Suprapubic skin (tissue), 4 donors: ENCODE data around the gene GRIN2B. TPM values are rescaled to one million over a fixed set of nuclear protein-coding genes. Genes with fewer than 3 reads are reported as not detected.

Experiments used
- DNase-seq, 2 donors: peaks; one replicate each; pipeline ENCODE4 v3.0.0-alpha.2; 2019; ENCODE audit warnings: low spot score in 2 of 2
- H3K27ac ChIP-seq: fragments of 200-600 bp; sonication (generic); one replicate; pipeline ENCODE4 v1.5.1; 2019
- H3K27me3 ChIP-seq: fragments of 200-600 bp; sonication (generic); one replicate; pipeline ENCODE4 v1.5.1; 2019
- H3K36me3 ChIP-seq: fragments of 200-600 bp; sonication (generic); one replicate; pipeline ENCODE4 v1.5.1; 2019
- H3K4me1 ChIP-seq: fragments of 200-600 bp; sonication (generic); one replicate; pipeline ENCODE4 v1.5.1; 2019
- H3K4me3 ChIP-seq: fragments of 200-600 bp; sonication (generic); one replicate; pipeline ENCODE4 v1.5.1; 2019; ENCODE audit warnings: mild to moderate bottlenecking
- H3K9me3 ChIP-seq: fragments of 200-600 bp; sonication (generic); one replicate; pipeline ENCODE4 v1.5.1; 2019
- EP300 ChIP-seq: sonication (generic); formaldehyde crosslinking; IDR thresholded peaks from one replicate; pipeline ENCODE4 v1.6.1; 2017; ENCODE audit warnings: antibody characterized with exemption
- POLR2A ChIP-seq, 2 donors: fragments of 450-650 bp; IDR thresholded peaks; one replicate each; pipeline ENCODE4 v1.6.1; 2017; ENCODE audit warnings: antibody characterized with exemption in 2 of 2, mild to moderate bottlenecking in 2 of 2, moderate library complexity in 2 of 2
- POLR2AphosphoS5 ChIP-seq, 3 donors: sonication (generic); formaldehyde crosslinking; IDR thresholded peaks; one replicate each; pipeline ENCODE4 v1.6.1; 2017; ENCODE audit warnings: antibody characterized with exemption in 3 of 3
- WGBS: methylation state at CpG from one replicate; pipeline ENCODE4 v1.1.5; 2018; 5-methylcytosine and 5-hydroxymethylcytosine counted together
- total RNA-seq, 4 donors: library from RNA; depleted of rRNA; stranded (reverse); fragments of >200 nt; gene quantifications; one replicate each; pipeline ENCODE4 v1.1.0, GENCODE V29; 2016
- TF ChIP-seq, protein P1 (sequence below), 2 donors: fragments of 200-600 bp in 1 of 2; fragments of 450-650 bp in 1 of 2; sonication (generic) in 1 of 2; IDR thresholded peaks; one replicate each; pipeline ENCODE4 v1.5.1; 2016 to 2019; ENCODE audit warnings: antibody characterized with exemption in 2 of 2, mild to moderate bottlenecking in 1 of 2, moderate library complexity in 1 of 2

The GRIN2B gene
- under 1 TPM in 3 of 4 donors, not detected in 1; 0.04 to 0.26 (median 0.08) TPM for total RNA-seq

DNA sequence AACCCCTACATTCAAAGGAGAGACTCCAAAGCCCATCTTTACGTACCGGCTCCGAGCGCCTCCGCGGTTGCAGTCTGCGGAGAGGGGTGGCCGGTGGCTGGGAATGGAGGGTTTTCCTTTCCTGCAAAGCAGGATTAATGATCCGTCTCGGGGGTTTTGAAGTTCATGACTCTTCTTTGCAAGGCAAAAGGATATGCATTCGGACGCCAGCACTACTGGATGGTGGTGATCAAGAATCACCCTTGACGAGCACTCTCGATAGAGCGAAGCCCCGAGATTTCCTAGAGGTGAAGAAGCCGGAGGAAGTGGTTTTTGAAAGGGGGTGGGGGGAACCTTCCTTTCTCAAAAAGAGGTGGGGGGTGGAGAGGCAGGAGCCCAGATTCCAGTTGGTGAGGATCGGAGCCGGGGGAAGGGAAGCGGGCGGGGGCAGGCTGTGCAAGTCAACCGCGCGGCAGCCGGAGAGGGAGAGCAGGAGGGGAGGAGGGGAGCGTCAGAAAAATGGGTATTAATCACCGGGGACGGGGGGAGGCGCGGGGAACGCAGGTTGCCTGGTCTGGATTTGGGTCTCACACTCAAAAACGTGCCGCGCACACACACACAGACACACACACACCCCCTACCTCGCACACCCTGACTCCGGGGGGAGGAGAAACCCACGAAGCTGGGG lies at the start of gene GRIN2B:
TSS of gene GRIN2B (minus strand) at position 307 of the 667 bp plus-strand sequence. CDS start 115,394 bp downstream, outside the sequence.
- no peak for DNase-seq
- Histone ChIP-seq H3K4me1 (peaks cover 17% of the 10 kb centered on the region), H3K9me3 (no peaks in the 10 kb centered on the region), H3K27me3 (peaks cover 79% of the 10 kb centered on the region), H3K4me3 (peak within 1 kb of the TSS; percentile 27), H3K36me3 (no peaks in the 10 kb centered on the region), H3K27ac (no peak within 1 kb of the TSS)
- TF ChIP-seq EP300 (no peak), POLR2AphosphoS5 (IDR thresholded peaks at IDR 0.05) (no peak), POLR2A (IDR thresholded peaks at IDR 0.05) (no peak)
- TF ChIP-seq, protein P1, sequence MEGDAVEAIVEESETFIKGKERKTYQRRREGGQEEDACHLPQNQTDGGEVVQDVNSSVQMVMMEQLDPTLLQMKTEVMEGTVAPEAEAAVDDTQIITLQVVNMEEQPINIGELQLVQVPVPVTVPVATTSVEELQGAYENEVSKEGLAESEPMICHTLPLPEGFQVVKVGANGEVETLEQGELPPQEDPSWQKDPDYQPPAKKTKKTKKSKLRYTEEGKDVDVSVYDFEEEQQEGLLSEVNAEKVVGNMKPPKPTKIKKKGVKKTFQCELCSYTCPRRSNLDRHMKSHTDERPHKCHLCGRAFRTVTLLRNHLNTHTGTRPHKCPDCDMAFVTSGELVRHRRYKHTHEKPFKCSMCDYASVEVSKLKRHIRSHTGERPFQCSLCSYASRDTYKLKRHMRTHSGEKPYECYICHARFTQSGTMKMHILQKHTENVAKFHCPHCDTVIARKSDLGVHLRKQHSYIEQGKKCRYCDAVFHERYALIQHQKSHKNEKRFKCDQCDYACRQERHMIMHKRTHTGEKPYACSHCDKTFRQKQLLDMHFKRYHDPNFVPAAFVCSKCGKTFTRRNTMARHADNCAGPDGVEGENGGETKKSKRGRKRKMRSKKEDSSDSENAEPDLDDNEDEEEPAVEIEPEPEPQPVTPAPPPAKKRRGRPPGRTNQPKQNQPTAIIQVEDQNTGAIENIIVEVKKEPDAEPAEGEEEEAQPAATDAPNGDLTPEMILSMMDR (IDR thresholded peaks at IDR 0.05) = no peak
- whole genome bisulfite sequencing = 2% methylated on average over 37 of the region's 37 CpGs

DNA sequence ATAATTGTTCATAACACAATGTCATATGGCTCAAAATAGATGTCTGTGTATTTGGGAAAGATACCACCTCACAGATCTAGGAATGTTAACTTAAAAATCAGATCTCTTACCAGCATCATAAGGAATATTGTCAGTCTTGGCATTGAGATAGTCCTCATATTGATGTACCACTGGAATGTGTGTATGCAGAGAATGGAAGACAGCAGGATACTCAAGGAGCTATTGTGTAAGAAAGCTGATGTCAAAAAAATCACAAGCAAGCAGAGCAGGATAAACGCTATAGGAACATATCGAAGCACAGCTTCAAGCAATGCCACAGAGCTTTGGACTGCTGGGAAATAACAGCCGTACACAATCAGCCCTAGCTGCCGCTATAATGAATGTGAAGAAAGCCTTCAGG lies 45.1 kb upstream of the GRIN2B start:
- H3K4me3 ChIP-seq = no peak overlapping the region
- WGBS = 84% methylated on average over 4 of the region's 4 CpGs

DNA sequence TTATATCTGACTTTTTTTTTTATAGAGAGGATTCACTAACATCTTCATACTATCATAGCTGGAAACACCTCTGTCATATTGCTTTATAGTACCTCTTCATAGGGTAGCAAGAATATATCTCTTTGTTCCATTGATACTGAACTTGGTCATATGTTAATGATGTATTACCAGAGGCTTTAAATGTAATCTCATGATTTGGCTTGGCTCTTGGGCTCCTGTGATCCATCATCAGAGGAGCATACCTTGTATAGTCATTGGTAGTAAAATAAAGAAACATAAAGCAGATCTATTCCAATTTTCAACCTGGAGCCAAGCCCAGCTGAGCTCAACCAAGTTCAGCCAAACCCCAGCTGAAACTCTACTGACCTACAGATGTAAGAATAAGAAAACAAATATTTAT lies 43.2 kb upstream of the GRIN2B start:
- Histone ChIP-seq H3K27ac (no peak overlapping the region), H3K9me3 (no peaks in the 10 kb centered on the region), H3K36me3 (no peaks in the 10 kb centered on the region), H3K4me3 (no peak overlapping the region), H3K4me1 (no peaks in the 10 kb centered on the region), H3K27me3 (no peaks in the 10 kb centered on the region)
- no peak for DNase-seq
- TF ChIP-seq POLR2AphosphoS5 (IDR thresholded peaks at IDR 0.05) (no peak), POLR2A (IDR thresholded peaks at IDR 0.05) (no peak), EP300 (no peak)
- TF ChIP-seq, protein P1 (IDR thresholded peaks at IDR 0.05) = no peak

More for the DNA sequence above, 45.1 kb upstream of the GRIN2B start:
- H3K27me3 ChIP-seq = no peaks in the 10 kb centered on the region
- H3K36me3 ChIP-seq = no peaks in the 10 kb centered on the region
- no peaks in the 10 kb centered on the region for H3K9me3 ChIP-seq
- DNase-seq = no peak
- TF ChIP-seq EP300 = no peak
- TF ChIP-seq, protein P1 (IDR thresholded peaks at IDR 0.05) = no peak
- no peak for TF ChIP-seq POLR2AphosphoS5 (IDR thresholded peaks at IDR 0.05)
- TF ChIP-seq POLR2A (IDR thresholded peaks at IDR 0.05) = no peak
- no peaks in the 10 kb centered on the region for H3K4me1 ChIP-seq
- H3K27ac ChIP-seq = no peak overlapping the region

DNA sequence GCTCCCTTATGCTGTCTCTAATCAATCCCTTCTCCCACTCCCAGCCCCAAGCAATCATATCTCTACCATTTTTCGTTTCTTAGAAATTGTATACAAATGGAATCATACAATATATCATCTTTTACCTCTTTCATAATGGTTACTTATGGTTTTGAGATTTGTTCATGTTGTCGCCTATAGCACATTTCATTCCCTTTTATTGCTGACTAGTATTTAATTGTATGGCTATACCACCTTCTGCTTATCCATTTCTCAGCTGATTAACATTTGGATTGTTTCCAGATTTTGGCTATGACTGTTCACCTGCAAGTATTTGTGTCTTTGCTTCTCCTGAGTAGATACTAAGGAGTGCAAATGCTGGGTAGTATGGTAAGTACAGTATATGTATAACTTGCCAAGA lies 36.7 kb upstream of the GRIN2B start:
- H3K27ac ChIP-seq = no peak overlapping the region
- 69% methylated on average over 2 of the region's 2 CpGs for WGBS
- no peak overlapping the region for H3K4me3 ChIP-seq
- no peaks in the 10 kb centered on the region for H3K9me3 ChIP-seq
- no peaks in the 10 kb centered on the region for H3K27me3 ChIP-seq
- DNase-seq = no peak
- H3K36me3 ChIP-seq = no peaks in the 10 kb centered on the region
- TF ChIP-seq, protein P1 (IDR thresholded peaks at IDR 0.05) = no peak
- no peak for TF ChIP-seq EP300
- TF ChIP-seq POLR2A (IDR thresholded peaks at IDR 0.05) = no peak
- TF ChIP-seq POLR2AphosphoS5 (IDR thresholded peaks at IDR 0.05) = no peak
- no peaks in the 10 kb centered on the region for H3K4me1 ChIP-seq

DNA sequence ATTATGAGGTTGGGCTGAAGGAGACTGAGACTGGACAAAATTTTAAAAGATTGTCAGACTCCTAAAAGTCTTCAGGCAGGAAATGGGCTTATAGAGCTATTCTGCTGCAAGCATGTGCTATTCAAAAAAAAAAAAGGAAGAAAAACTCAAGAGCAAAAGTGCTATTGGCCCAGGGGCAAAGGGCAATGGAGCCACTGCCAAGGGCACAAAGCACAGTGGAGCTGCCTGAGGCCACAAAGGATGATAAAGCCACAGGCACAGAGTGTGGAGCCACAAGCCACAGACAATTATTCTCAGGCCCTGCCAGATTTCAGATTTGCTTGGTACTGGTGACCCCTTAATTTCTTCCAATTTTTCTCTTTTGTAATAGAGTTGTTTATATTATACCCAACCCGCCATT lies 29.6 kb upstream of the GRIN2B start:
- Histone ChIP-seq H3K36me3 (no peaks in the 10 kb centered on the region), H3K9me3 (no peaks in the 10 kb centered on the region), H3K27ac (no peak overlapping the region), H3K4me3 (no peak overlapping the region), H3K4me1 (no peaks in the 10 kb centered on the region), H3K27me3 (no peaks in the 10 kb centered on the region)
- TF ChIP-seq EP300 (no peak), POLR2AphosphoS5 (IDR thresholded peaks at IDR 0.05) (no peak), POLR2A (IDR thresholded peaks at IDR 0.05) (no peak)
- TF ChIP-seq, protein P1 (IDR thresholded peaks at IDR 0.05) = no peak
- no peak for DNase-seq
- WGBS = 83% methylated on average over 1 of the region's 1 CpG
